Measurements from ENCODE around the gene SLC16A7. TPM values are rescaled to one million over a fixed set of nuclear protein-coding genes. Genes with fewer than 3 reads are reported as not detected.

The SLC16A7 gene
- total RNA-seq, 4 donors from 2014 or later, result 20.8 to 31.0 (median 28.3) TPM

DNA sequence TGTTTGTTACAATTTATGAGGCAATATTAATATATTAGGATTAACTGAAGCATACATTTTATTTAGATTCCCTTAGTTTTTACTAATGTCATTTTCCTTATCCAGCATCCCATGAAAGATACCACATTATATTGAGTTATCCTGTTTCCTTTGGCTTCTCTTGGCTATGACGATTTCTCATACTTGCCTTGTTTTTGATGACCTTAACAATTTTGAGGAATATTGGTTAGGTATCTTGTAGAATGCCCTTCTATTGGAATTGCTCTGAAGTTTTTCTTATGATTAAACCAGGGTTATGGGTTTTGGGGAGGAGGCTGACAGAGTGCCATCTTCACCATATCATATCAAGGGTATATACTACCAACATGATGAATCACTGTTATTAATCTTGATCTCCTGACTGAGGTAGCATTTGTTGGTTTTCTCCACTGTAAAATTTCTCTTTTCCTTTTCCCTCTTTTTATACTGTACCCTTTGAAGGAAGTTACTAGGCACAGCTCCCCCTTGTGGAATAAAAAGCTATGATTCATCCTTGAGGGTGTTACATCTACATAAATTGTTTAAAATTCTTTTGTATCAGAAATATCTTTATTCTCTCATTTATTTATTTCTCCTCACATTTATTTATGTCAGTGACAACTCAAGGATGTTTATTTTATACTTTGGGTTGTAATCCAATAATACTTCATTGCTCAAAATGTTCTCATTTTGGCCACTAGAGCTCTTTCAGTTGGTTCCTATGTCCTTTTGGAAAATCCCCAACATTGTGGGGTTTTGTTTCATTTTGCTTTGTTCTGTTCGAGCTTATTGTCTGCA is 239.0 kb downstream of the SLC16A7 start:
- no peak for DNase-seq (ENCODE audit: low spot score in 2 of 2)
- intact Hi-C loops (cut with DNase I; ENCODE audit: low total_unique reads), result no loop called here
- no peak overlapping the region for H3K4me3 ChIP-seq (ENCODE audit: low read depth, poor library complexity, severe bottlenecking)
- 61 to 71% methylated on average over 2 of the region's 2 CpGs for WGBS, 2 donors
- TF ChIP-seq, protein P1, sequence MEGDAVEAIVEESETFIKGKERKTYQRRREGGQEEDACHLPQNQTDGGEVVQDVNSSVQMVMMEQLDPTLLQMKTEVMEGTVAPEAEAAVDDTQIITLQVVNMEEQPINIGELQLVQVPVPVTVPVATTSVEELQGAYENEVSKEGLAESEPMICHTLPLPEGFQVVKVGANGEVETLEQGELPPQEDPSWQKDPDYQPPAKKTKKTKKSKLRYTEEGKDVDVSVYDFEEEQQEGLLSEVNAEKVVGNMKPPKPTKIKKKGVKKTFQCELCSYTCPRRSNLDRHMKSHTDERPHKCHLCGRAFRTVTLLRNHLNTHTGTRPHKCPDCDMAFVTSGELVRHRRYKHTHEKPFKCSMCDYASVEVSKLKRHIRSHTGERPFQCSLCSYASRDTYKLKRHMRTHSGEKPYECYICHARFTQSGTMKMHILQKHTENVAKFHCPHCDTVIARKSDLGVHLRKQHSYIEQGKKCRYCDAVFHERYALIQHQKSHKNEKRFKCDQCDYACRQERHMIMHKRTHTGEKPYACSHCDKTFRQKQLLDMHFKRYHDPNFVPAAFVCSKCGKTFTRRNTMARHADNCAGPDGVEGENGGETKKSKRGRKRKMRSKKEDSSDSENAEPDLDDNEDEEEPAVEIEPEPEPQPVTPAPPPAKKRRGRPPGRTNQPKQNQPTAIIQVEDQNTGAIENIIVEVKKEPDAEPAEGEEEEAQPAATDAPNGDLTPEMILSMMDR (IDR thresholded peaks at IDR 0.05), result no peak
